ENCODE data around the gene IZUMO2. TPM values are rescaled to one million over a fixed set of nuclear protein-coding genes. Genes with fewer than 3 reads are reported as not detected.
A peak's percentile ranks its signal among the peaks of the same experiment; 100 is the strongest.

IZUMO2 gene
- total RNA-seq, result not detected

- no peak for DNase-seq (ENCODE audit: low spot score in 2 of 2)
- Histone ChIP-seq H3K36me3 (no peaks in the 10 kb centered on the region), H3K27me3 (peaks cover 0 to 19% of the 10 kb centered on the region in 2 donors), H3K9me3 (peaks cover 7 to 13% of the 10 kb centered on the region in 2 donors), H3K27ac (no peak within 1 kb of the TSS), H3K4me3 (no peak within 1 kb of the TSS), H3K4me1 (no peaks in the 10 kb centered on the region)
- intact Hi-C loops (cut with DNase I; ENCODE audit: low total_unique reads), result no loop called here
- TF ChIP-seq POLR2A (IDR thresholded peaks at IDR 0.05) (no peak), POLR2AphosphoS5 (IDR thresholded peaks at IDR 0.05) (no peak)
- TF ChIP-seq, protein P1, sequence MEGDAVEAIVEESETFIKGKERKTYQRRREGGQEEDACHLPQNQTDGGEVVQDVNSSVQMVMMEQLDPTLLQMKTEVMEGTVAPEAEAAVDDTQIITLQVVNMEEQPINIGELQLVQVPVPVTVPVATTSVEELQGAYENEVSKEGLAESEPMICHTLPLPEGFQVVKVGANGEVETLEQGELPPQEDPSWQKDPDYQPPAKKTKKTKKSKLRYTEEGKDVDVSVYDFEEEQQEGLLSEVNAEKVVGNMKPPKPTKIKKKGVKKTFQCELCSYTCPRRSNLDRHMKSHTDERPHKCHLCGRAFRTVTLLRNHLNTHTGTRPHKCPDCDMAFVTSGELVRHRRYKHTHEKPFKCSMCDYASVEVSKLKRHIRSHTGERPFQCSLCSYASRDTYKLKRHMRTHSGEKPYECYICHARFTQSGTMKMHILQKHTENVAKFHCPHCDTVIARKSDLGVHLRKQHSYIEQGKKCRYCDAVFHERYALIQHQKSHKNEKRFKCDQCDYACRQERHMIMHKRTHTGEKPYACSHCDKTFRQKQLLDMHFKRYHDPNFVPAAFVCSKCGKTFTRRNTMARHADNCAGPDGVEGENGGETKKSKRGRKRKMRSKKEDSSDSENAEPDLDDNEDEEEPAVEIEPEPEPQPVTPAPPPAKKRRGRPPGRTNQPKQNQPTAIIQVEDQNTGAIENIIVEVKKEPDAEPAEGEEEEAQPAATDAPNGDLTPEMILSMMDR (IDR thresholded peaks at IDR 0.05), result no peak
Measured at GRCh38 chr19:50162988-50163387, at the start of gene IZUMO2. Gene IZUMO2 (minus strand): TSS chr19:50163281. CDS start chr19:50163194, 87 bp downstream.

GRCh38 chr19:50210425-50210824 is 47.3 kb upstream of the IZUMO2 start:
- H3K36me3 ChIP-seq, result no peaks in the 10 kb centered on the region
- no peak overlapping the region for H3K27ac ChIP-seq
- intact Hi-C loops (cut with DNase I; ENCODE audit: low total_unique reads), result no loop called here
- TF ChIP-seq POLR2A (IDR thresholded peaks at IDR 0.05), result no peak
- TF ChIP-seq, protein P1 (IDR thresholded peaks at IDR 0.05), result no peak
- TF ChIP-seq POLR2AphosphoS5 (IDR thresholded peaks at IDR 0.05), result no peak
- no peaks in the 10 kb centered on the region for H3K4me1 ChIP-seq
- H3K9me3 ChIP-seq, result no peaks in the 10 kb centered on the region
- H3K27me3 ChIP-seq, result peaks cover 0 to 5% of the 10 kb centered on the region in 2 donors
- DNase-seq (ENCODE audit: low spot score in 2 of 2), result no peak
- H3K4me3 ChIP-seq, result no peak overlapping the region

DNA sequence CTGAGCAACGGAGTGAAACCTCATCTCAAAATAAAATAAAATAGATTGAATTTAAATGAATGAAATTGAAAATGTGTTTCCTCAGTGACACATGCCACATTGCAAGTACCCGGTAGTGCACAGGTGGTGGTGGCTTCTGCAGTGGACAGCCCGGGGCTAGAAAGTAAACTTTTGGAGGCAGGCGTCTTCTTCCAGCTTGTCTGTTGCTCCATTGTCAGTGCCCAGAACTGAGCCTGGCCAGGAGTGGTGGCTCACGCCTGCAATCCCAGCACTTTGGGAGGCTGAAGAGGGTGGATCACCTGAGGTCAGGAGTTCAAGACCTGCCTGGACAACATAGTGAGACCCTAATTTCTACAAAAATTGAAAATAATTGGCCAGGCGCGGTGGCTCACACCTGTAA is 46.0 kb upstream of the IZUMO2 start:
- H3K4me3 ChIP-seq, result no peak overlapping the region
- no peaks in the 10 kb centered on the region for H3K9me3 ChIP-seq
- TF ChIP-seq POLR2AphosphoS5 (IDR thresholded peaks at IDR 0.05) (no peak), POLR2A (IDR thresholded peaks at IDR 0.05) (no peak)
- TF ChIP-seq, protein P1 (IDR thresholded peaks at IDR 0.05), result no peak
- intact Hi-C loops (cut with DNase I; ENCODE audit: low total_unique reads), result no loop called here
- H3K27me3 ChIP-seq, result peaks cover 0 to 18% of the 10 kb centered on the region in 2 donors
- H3K4me1 ChIP-seq, result no peaks in the 10 kb centered on the region
- DNase-seq (ENCODE audit: low spot score in 2 of 2), result no peak
- no peaks in the 10 kb centered on the region for H3K36me3 ChIP-seq
- H3K27ac ChIP-seq, result no peak overlapping the region

DNA sequence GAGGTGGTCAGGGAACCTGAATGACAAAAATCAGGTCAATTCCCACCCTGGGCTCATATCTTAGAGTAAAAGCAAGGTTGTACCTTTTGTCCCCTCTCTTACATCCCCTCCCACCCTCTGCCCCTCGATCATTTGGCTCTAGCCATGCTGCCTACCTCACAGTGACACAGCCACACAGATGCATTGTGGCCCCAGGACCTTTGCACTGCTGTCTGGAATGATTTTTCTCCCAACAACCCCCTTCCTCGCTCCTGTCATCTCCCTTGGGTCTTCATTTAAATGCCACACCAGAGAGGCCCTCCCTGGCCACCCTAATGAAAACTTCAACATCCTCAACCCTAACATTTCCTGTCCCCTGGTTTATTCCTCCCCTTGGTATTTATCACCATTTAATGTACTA is 44.6 kb upstream of the IZUMO2 start:
- TF ChIP-seq POLR2A (IDR thresholded peaks at IDR 0.05) (no peak), POLR2AphosphoS5 (IDR thresholded peaks at IDR 0.05) (no peak)
- TF ChIP-seq, protein P1 (IDR thresholded peaks at IDR 0.05), result no peak
- H3K9me3 ChIP-seq, result no peaks in the 10 kb centered on the region
- intact Hi-C loops (cut with DNase I; ENCODE audit: low total_unique reads), result loop anchor here (1.0 kb wide), 1 partner anchor 45 kb away; no protein-coding TSS in a partner anchor
- DNase-seq (ENCODE audit: low spot score in 2 of 2), result no peak
- no peaks in the 10 kb centered on the region for H3K4me1 ChIP-seq
- H3K36me3 ChIP-seq, result no peaks in the 10 kb centered on the region
- H3K27ac ChIP-seq, result no peak overlapping the region
- no peak overlapping the region for H3K4me3 ChIP-seq
- peaks cover 0 to 30% of the 10 kb centered on the region in 2 donors for H3K27me3 ChIP-seq

- no peak for DNase-seq (ENCODE audit: low spot score in 2 of 2)
- Histone ChIP-seq H3K9me3 (no peaks in the 10 kb centered on the region), H3K36me3 (no peaks in the 10 kb centered on the region), H3K27me3 (peaks cover 0 to 30% of the 10 kb centered on the region in 2 donors), H3K27ac (peak overlapping the region; percentile 91 to 97), H3K4me3 (peak overlapping the region in 2 of 3 donors; percentile 57 to 70), H3K4me1 (no peaks in the 10 kb centered on the region)
- intact Hi-C loops (cut with DNase I; ENCODE audit: low total_unique reads), result no loop called here
- TF ChIP-seq POLR2AphosphoS5 (IDR thresholded peaks at IDR 0.05) (no peak), POLR2A (IDR thresholded peaks at IDR 0.05) (no peak)
- TF ChIP-seq, protein P1 (IDR thresholded peaks at IDR 0.05), result no peak
Measured at GRCh38 chr19:50206191-50206590, 43.1 kb upstream of the IZUMO2 start.
